SK-N-SH treated with all-trans-retinoic acid at 6 μM for 48 hours (cell line): ENCODE data around the gene RFX4.

Experiments used
- ARNTL ChIP-seq: fragments of 450-650 bp; formaldehyde crosslinking; IDR thresholded peaks from 2 replicates; pipeline ENCODE4 v1.5.0; 2020; ENCODE audit warnings: low read depth, mild to moderate bottlenecking, moderate library complexity, borderline replicate concordance
- CREB5 ChIP-seq: fragments of 250-450 bp; sonication (Bioruptor Pico); IDR thresholded peaks from 2 replicates; pipeline ENCODE4 v1.5.1; 2020; ENCODE audit warnings: low read depth, mild to moderate bottlenecking, moderate library complexity
- ESRRG ChIP-seq: fragments of 250-450 bp; sonication (Bioruptor Pico); IDR thresholded peaks from 2 replicates; pipeline ENCODE4 v1.6.1; 2021; ENCODE audit warnings: mild to moderate bottlenecking
- ISL1 ChIP-seq: fragments of 250-450 bp; sonication (Bioruptor Pico); IDR thresholded peaks from 2 replicates; pipeline ENCODE4 v2.1.2; 2022; ENCODE audit warnings: mild to moderate bottlenecking, moderate library complexity
- OSR1 ChIP-seq: fragments of 250-450 bp; sonication (Bioruptor Pico); IDR thresholded peaks from 2 replicates; pipeline ENCODE4 v1.8.0; 2022; ENCODE audit warnings: moderate library complexity, mild to moderate bottlenecking, inconsistent platforms
- RARB ChIP-seq: fragments of 250-450 bp; sonication (Bioruptor Pico); IDR thresholded peaks from 2 replicates; pipeline ENCODE4 v1.8.0; 2021; ENCODE audit warnings: mild to moderate bottlenecking, moderate library complexity
- TCF4 ChIP-seq: fragments of 250-450 bp; sonication (Bioruptor Pico); IDR thresholded peaks from 2 replicates; pipeline ENCODE4 v1.8.0; 2021; ENCODE audit warnings: mild to moderate bottlenecking, moderate library complexity, borderline replicate concordance
- TOX ChIP-seq: fragments of 250-450 bp; sonication (Bioruptor Pico); IDR thresholded peaks from 2 replicates; pipeline ENCODE4 v1.8.0; 2021; ENCODE audit warnings: mild to moderate bottlenecking, moderate library complexity, borderline replicate concordance
- ZC3H10 ChIP-seq: fragments of 250-450 bp; sonication (Bioruptor Pico); IDR thresholded peaks from 2 replicates; pipeline ENCODE4 v1.5.1; 2021; ENCODE audit warnings: mild to moderate bottlenecking, moderate library complexity
- ZFP3 ChIP-seq: fragments of 250-450 bp; sonication (Bioruptor Pico); IDR thresholded peaks from 2 replicates; pipeline ENCODE4 v1.5.0; 2020; ENCODE audit warnings: mild to moderate bottlenecking, moderate library complexity
- ZFP30 ChIP-seq: fragments of 450-650 bp; formaldehyde crosslinking; IDR thresholded peaks from 2 replicates; pipeline ENCODE4 v1.5.0; 2022; ENCODE audit warnings: mild to moderate bottlenecking, moderate library complexity
- ZNF8 ChIP-seq: fragments of 450-650 bp; formaldehyde crosslinking; IDR thresholded peaks from 2 replicates; pipeline ENCODE4 v1.5.0; 2020; ENCODE audit warnings: mild to moderate bottlenecking, moderate library complexity
- TF ChIP-seq, protein P1 (sequence below): fragments of 250-450 bp; sonication (Bioruptor Pico); IDR thresholded peaks from 2 replicates; pipeline ENCODE4 v1.8.0; 2020; ENCODE audit warnings: mild to moderate bottlenecking, moderate library complexity, borderline replicate concordance
- TF ChIP-seq, protein P2 (sequence below): fragments of 250-450 bp; sonication (Bioruptor Pico); IDR thresholded peaks from 2 replicates; pipeline ENCODE4 v1.5.0; 2020; ENCODE audit warnings: mild to moderate bottlenecking, moderate library complexity

- TF ChIP-seq ZFP3 (CRISPR knock-in tag) (no peak), RARB (CRISPR knock-in tag) (no peak), CREB5 (no peak), OSR1 (CRISPR knock-in tag) (no peak), ARNTL (CRISPR knock-in tag) (no peak), ZFP30 (CRISPR knock-in tag) (no peak), ZC3H10 (CRISPR knock-in tag) (no peak), TOX (CRISPR knock-in tag) (no peak), ZNF8 (CRISPR knock-in tag) (no peak), ISL1 (CRISPR knock-in tag) (no peak), ESRRG (no peak), TCF4 (CRISPR knock-in tag) (no peak)
- TF ChIP-seq, protein P1, sequence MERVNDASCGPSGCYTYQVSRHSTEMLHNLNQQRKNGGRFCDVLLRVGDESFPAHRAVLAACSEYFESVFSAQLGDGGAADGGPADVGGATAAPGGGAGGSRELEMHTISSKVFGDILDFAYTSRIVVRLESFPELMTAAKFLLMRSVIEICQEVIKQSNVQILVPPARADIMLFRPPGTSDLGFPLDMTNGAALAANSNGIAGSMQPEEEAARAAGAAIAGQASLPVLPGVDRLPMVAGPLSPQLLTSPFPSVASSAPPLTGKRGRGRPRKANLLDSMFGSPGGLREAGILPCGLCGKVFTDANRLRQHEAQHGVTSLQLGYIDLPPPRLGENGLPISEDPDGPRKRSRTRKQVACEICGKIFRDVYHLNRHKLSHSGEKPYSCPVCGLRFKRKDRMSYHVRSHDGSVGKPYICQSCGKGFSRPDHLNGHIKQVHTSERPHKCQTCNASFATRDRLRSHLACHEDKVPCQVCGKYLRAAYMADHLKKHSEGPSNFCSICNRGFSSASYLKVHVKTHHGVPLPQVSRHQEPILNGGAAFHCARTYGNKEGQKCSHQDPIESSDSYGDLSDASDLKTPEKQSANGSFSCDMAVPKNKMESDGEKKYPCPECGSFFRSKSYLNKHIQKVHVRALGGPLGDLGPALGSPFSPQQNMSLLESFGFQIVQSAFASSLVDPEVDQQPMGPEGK, result no peak
- TF ChIP-seq, protein P2, sequence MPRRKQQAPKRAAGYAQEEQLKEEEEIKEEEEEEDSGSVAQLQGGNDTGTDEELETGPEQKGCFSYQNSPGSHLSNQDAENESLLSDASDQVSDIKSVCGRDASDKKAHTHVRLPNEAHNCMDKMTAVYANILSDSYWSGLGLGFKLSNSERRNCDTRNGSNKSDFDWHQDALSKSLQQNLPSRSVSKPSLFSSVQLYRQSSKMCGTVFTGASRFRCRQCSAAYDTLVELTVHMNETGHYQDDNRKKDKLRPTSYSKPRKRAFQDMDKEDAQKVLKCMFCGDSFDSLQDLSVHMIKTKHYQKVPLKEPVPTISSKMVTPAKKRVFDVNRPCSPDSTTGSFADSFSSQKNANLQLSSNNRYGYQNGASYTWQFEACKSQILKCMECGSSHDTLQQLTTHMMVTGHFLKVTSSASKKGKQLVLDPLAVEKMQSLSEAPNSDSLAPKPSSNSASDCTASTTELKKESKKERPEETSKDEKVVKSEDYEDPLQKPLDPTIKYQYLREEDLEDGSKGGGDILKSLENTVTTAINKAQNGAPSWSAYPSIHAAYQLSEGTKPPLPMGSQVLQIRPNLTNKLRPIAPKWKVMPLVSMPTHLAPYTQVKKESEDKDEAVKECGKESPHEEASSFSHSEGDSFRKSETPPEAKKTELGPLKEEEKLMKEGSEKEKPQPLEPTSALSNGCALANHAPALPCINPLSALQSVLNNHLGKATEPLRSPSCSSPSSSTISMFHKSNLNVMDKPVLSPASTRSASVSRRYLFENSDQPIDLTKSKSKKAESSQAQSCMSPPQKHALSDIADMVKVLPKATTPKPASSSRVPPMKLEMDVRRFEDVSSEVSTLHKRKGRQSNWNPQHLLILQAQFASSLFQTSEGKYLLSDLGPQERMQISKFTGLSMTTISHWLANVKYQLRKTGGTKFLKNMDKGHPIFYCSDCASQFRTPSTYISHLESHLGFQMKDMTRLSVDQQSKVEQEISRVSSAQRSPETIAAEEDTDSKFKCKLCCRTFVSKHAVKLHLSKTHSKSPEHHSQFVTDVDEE (CRISPR knock-in tag), result no peak
Observed at GRCh38 chr12:106625976-106626375, 43.2 kb downstream of the RFX4 start.
